ENCODE measurements around the gene PIK3AP1. TPM values are rescaled to one million over a fixed set of nuclear protein-coding genes. Genes with fewer than 3 reads are reported as not detected.

Gene PIK3AP1
- total and polyA plus RNA-seq, 2 of the 4 experiments (the other 2 are of a cell fraction): under 0.01 to 0.14 TPM

GRCh38 chr10:96570511-96570910 lies 149.8 kb downstream of the PIK3AP1 start:
- H2BK120ac ChIP-seq (ENCODE audit: low read depth, low read length): no peak overlapping the region
- H3K27me3 ChIP-seq (ENCODE audit: control insufficient read depth, insufficient read depth, low read length): no peaks in the 10 kb centered on the region
- DNase-seq (no peak), ATAC-seq (ENCODE audit: low read depth) (no peak)
- H3K36me3 ChIP-seq (ENCODE audit: control insufficient read depth, insufficient read depth, low read length): peaks cover 9% of the 10 kb centered on the region
- no peak overlapping the region for H3K27ac ChIP-seq (ENCODE audit: insufficient read depth, low read length)
- H3K18ac ChIP-seq (ENCODE audit: low read depth, low read length): no peak overlapping the region
- H3K79me1 ChIP-seq (ENCODE audit: low read depth in 1 of 2, low read length in 2 of 2): peaks cover 6 to 46% of the 10 kb centered on the region in 2 experiments
- H3K56ac ChIP-seq (ENCODE audit: extremely low read depth, insufficient read depth, low read length): no peak overlapping the region
- no TSS peak for BruUV-seq (replicated peaks)
- H3K4me1 ChIP-seq (ENCODE audit: control insufficient read depth, insufficient read depth, low read length): peaks cover 14% of the 10 kb centered on the region
- H4K91ac ChIP-seq (ENCODE audit: insufficient read depth, low read depth, low read length): no peak overlapping the region
- no peak overlapping the region for H2BK20ac ChIP-seq (ENCODE audit: low read depth, low read length)
- no peaks in the 10 kb centered on the region for H3K9me3 ChIP-seq (ENCODE audit: control insufficient read depth, insufficient read depth, low read length)
- no peak overlapping the region for H2AFZ ChIP-seq (replicated peaks; ENCODE audit: low read length, poor library complexity)
- H3K23ac ChIP-seq (ENCODE audit: low read depth, low read length): no peak overlapping the region
- H3K4me2 ChIP-seq (ENCODE audit: low read depth, low read length): no peak overlapping the region
- no peak overlapping the region for H2AK9ac ChIP-seq (replicated peaks; ENCODE audit: low read depth, low read length, poor library complexity)
- H2AK5ac ChIP-seq (ENCODE audit: low read depth, low read length): no peak overlapping the region
- H3K9me1 ChIP-seq (ENCODE audit: insufficient read depth, low read length): peaks cover 15% of the 10 kb centered on the region
- ChIA-PET CTCF (no interaction called here), POLR2A (ENCODE audit: unreplicated experiment) (no interaction called here)
- H4K20me1 ChIP-seq (ENCODE audit: insufficient read depth, low read length): peaks cover 76% of the 10 kb centered on the region
- dilution Hi-C loops (cut with HindIII; ENCODE audit: low sequenced_read_pairs, unreplicated experiment): no loop called here
- in situ Hi-C loops (cut with MboI; ENCODE audit: low sequenced_read_pairs): no loop called here
- no peak overlapping the region for H3K4me3 ChIP-seq (ENCODE audit: insufficient read depth, low read depth, low read length)
- WGBS, 2 experiments (ENCODE audit: extremely low coverage in 2 of 2, insufficient read length in 1 of 2): 100% methylated on average over 1 of the region's 6 CpGs; no CpG with 5 or more reads in 1 of the 2 experiments
- H3K4ac ChIP-seq (ENCODE audit: low read depth, low read length): no peak overlapping the region
- H4K5ac ChIP-seq (ENCODE audit: low read depth, low read length): no peak overlapping the region
- H2BK15ac ChIP-seq (ENCODE audit: low read depth, low read length): no peak overlapping the region
- no peak overlapping the region for H2BK5ac ChIP-seq (ENCODE audit: low read depth, low read length, poor library complexity, severe bottlenecking)
- H3K14ac ChIP-seq (replicated peaks; ENCODE audit: low read depth, low read length): no peak overlapping the region
- H4K8ac ChIP-seq (ENCODE audit: low read depth in 2 of 2, low read length in 2 of 2): no peak overlapping the region
- H3K9ac ChIP-seq (ENCODE audit: low read depth, low read length): no peak overlapping the region
- intact Hi-C loops (cut with micrococcal nuclease): no loop called here
- TF ChIP-seq POLR2A (IDR thresholded peaks at IDR 0.05; ENCODE audit: low read depth, low read length): no peak
- no peak for TF ChIP-seq CEBPB (IDR thresholded peaks at IDR 0.05; ENCODE audit: low read depth, low read length)
- no peak for TF ChIP-seq NFE2L2 (IDR thresholded peaks at IDR 0.05; ENCODE audit: low read depth, low read length)
- TF ChIP-seq USF2 (IDR thresholded peaks at IDR 0.05; ENCODE audit: low read depth, low read length): no peak
- TF ChIP-seq MAFK (IDR thresholded peaks at IDR 0.05; ENCODE audit: low read depth, low read length): no peak
- TF ChIP-seq RAD21 (IDR thresholded peaks at IDR 0.05; ENCODE audit: low read length): no peak
- no peak for TF ChIP-seq RCOR1 (IDR thresholded peaks at IDR 0.05; ENCODE audit: insufficient replicate concordance, low read length)
- no peak for TF ChIP-seq SMC3 (IDR thresholded peaks at IDR 0.05; ENCODE audit: low read depth, low read length)
- TF ChIP-seq CTCF (conservative IDR thresholded peaks at IDR 0.05; ENCODE audit: low read depth, low read length): no peak
- TF ChIP-seq ELK1 (IDR thresholded peaks at IDR 0.05; ENCODE audit: borderline replicate concordance, low read depth, low read length): no peak
- no peak for TF ChIP-seq MXI1 (IDR thresholded peaks at IDR 0.05; ENCODE audit: borderline replicate concordance, low read depth, low read length)
- no peak for TF ChIP-seq MAZ (IDR thresholded peaks at IDR 0.05; ENCODE audit: borderline replicate concordance, low read depth, low read length)
- no peak for TF ChIP-seq RFX5 (IDR thresholded peaks at IDR 0.05; ENCODE audit: low read depth, low read length)
